Heart right ventricle (tissue), 16 donors: ENCODE measurements around the gene RPS6KA3. TPM values are rescaled to one million over a fixed set of nuclear protein-coding genes. Genes with fewer than 3 reads are reported as not detected.

ENCODE experiments used
- ATAC-seq, 8 donors: fragments of 200-7000 bp; cut with Tn5 transposase; one replicate each; pipeline ENCODE4 v1.9.1; 2020; ENCODE audit warnings: mild to moderate bottlenecking in 8 of 8, moderate library complexity in 8 of 8, moderate number of reproducible peaks in 1 of 8
- DNase-seq, 2 donors: peaks; one replicate each; pipeline ENCODE4 v3.0.0-alpha.2; 2020
- H3K27ac ChIP-seq, 10 donors: fragments of 200-600 bp; sonication (generic) in 2 of 10; one replicate each; pipeline versions ENCODE4 v1.5.0 to v1.8.0; 2020 to 2022; ENCODE audit warnings: mild to moderate bottlenecking in 3 of 10
- H3K27me3 ChIP-seq, 7 donors: fragments of 200-600 bp; one replicate each; pipeline ENCODE4 v1.8.0; 2021 to 2022; ENCODE audit warnings: mild to moderate bottlenecking in 2 of 7
- H3K36me3 ChIP-seq, 9 donors: fragments of 200-600 bp; sonication (generic) in 1 of 9; one replicate each; pipeline versions ENCODE4 v1.5.0 to v1.8.0; 2020 to 2022; ENCODE audit warnings: mild to moderate bottlenecking in 2 of 9
- H3K4me1 ChIP-seq, 9 donors: fragments of 200-600 bp; sonication (generic) in 1 of 9; one replicate each; pipeline versions ENCODE4 v1.5.0 to v1.8.0; 2020 to 2022; ENCODE audit warnings: mild to moderate bottlenecking in 4 of 9
- H3K4me3 ChIP-seq, 10 donors: fragments of 200-600 bp; sonication (generic) in 2 of 10; one replicate each; pipeline versions ENCODE4 v1.5.0 to v1.8.0; 2020 to 2022; ENCODE audit warnings: mild to moderate bottlenecking in 7 of 10, moderate library complexity in 2 of 10
- H3K9me3 ChIP-seq, 11 donors: fragments of 200-600 bp in 10 of 11; sonication (generic) in 2 of 11; one replicate each; pipeline versions ENCODE4 v1.5.0 to v1.8.0; 2013 to 2022; ENCODE audit warnings: mild to moderate bottlenecking in 2 of 11, control low read depth in 1 of 11, moderate library complexity in 1 of 11
- CTCF ChIP-seq, 9 donors: fragments of 200-600 bp; sonication (generic) in 2 of 9; IDR thresholded peaks; one replicate each; pipeline versions ENCODE4 v1.5.0 to v1.8.0; 2021 to 2022; ENCODE audit warnings: antibody characterized with exemption in 9 of 9, mild to moderate bottlenecking in 5 of 9, moderate library complexity in 1 of 9
- WGBS, 2 donors: extraction: QIAGEN DNeasy Blood & Tissue Kit; methylation state at CpG; one replicate each; pipeline ENCODE4 v1.1.7; 2013; ENCODE audit warnings: inconsistent platforms in 1 of 2; 5-methylcytosine and 5-hydroxymethylcytosine counted together
- intact Hi-C, 10 donors: fragments of 100-400 bp; cut with DNase I; formaldehyde crosslinking; loops; one replicate each; pipeline versions ENCODE4 v1.11.1 to v1.14.2; 2022
- polyA plus RNA-seq, 2 donors: library from polyadenylated mRNA; stranded (reverse); fragments of 200-250 nt; gene quantifications; one replicate each; pipeline ENCODE4 v1.2.3, GENCODE V29; 2013
- total RNA-seq, 10 donors: library from RNA; stranded (reverse); fragmentation: NEBNext Ultra II Directional in 3 of 10; extraction: Animal tissue kit (Norgen Biotek cat#: 25700) in 3 of 10; gene quantifications; one replicate each; pipeline versions ENCODE4 v1.2.1 to v1.2.4, GENCODE V29; 2021 to 2023
- donor health status: Arrhythmogenic right ventricular cardiomyopathy.
- donor health status: ischemic (EF 13 %, LVEDD 7.1; RV severe dilation, severe dysfunction).
- donor health status: healthy with polysubstance abuse.
- donor health status: DM: no; HTN: yes; CAD: no.
- donor health status: DM: no; HTN: no; CAD: no.
- donor health status: ischemic (EF 25% LVEDD 6.9; RV normal size, moderate dysfunction).
- donor health status: ischemic (EF 25% LVEDD 5.7; RV mildly dilated, moderate dysfunction).
- donor health status: healthy.
- donor health status: DM: yes; HTN: yes; CAD: no.
- donor health status: Ischemic cardiomyopathy.
- donor health status: ischemic (EF 35%, LVEDD 5.7; RV mildly dilated, moderate dysfunction).
- donor health status: nonischemic (EF 11% LVEDD 7.7; RV severe dilation, severe dysfunction).
- donor health status: DM: yes; HTN: yes; CAD: no.
- donor health status: PGD.
- donor health status: ischemic (EF 29% LVEDD 5.4; RV normal size, mild dysfunction).
- donor health status: nonischemic (EF 23%, LVEDD 6.1; RV moderate dilation, normal function).

Gene RPS6KA3
- total and polyA plus RNA-seq, 12 donors = 6.7 to 42.5 (median 35.0) TPM

- intact Hi-C loops = loop anchor here in 4 of 10 donors (5.0 to 10.0 kb wide), 3 partner anchors 50 to 123 kb away; partner anchors contain the start of gene EIF1AX (in 1 of the 4)
- Histone ChIP-seq H3K27ac (peak overlapping the region; percentile 58 to 91 (median 84)), H3K27me3 (peaks cover 0 to 45% (median 0%) of the 10 kb centered on the region in 7 donors), H3K4me3 (peak overlapping the region; percentile 35 to 75 (median 70)), H3K9me3 (no peaks in the 10 kb centered on the region), H3K4me1 (peaks cover 0 to 24% (median 16%) of the 10 kb centered on the region in 9 donors), H3K36me3 (no peaks in the 10 kb centered on the region)
- DNase-seq = no peak
- TF ChIP-seq CTCF (IDR thresholded peaks at IDR 0.05) = no peak
- 0 to 1% methylated on average over 11 to 14 of the region's 14 CpGs for WGBS, 2 donors
- no peak for ATAC-seq
Observed at GRCh38 chrX:20267607-20267930, 860 bp upstream of the RPS6KA3 start.

GRCh38 chrX:20265726-20266681, 705 bp downstream of the RPS6KA3 start:
- H3K4me1 ChIP-seq = peaks cover 0 to 38% (median 16%) of the 10 kb centered on the region in 9 donors
- H3K4me3 ChIP-seq = peak overlapping the region; percentile 41 to 75 (median 70)
- TF ChIP-seq CTCF (IDR thresholded peaks at IDR 0.05) = no peak
- DNase-seq = peak; percentile 9 to 31
- intact Hi-C loops = loop anchor here in 4 of 10 donors (5.0 to 10.0 kb wide), 3 partner anchors 49 to 121 kb away; partner anchors contain the start of gene EIF1AX (in 1 of the 4)
- WGBS, 2 donors = 0% methylated on average over 33 to 66 of the region's 75 CpGs
- peaks cover 0 to 42% (median 0%) of the 10 kb centered on the region in 7 donors for H3K27me3 ChIP-seq
- H3K9me3 ChIP-seq = no peaks in the 10 kb centered on the region
- H3K27ac ChIP-seq = peak overlapping the region; percentile 58 to 91 (median 84)
- H3K36me3 ChIP-seq = no peaks in the 10 kb centered on the region
- ATAC-seq = peak in 1 of 8 donors; percentile 7

- DNase-seq = peak; percentile 40 to 58
- Histone ChIP-seq H3K4me1 (peaks cover 0 to 42% (median 16%) of the 10 kb centered on the region in 9 donors), H3K27me3 (peaks cover 0 to 38% (median 0%) of the 10 kb centered on the region in 7 donors), H3K27ac (peak overlapping the region; percentile 6 to 91 (median 84)), H3K4me3 (peak overlapping the region; percentile 41 to 75 (median 70)), H3K36me3 (no peaks in the 10 kb centered on the region), H3K9me3 (no peaks in the 10 kb centered on the region)
- ATAC-seq = peak; percentile 26 to 65 (median 48)
- intact Hi-C loops = loop anchor here in 4 of 10 donors (5.0 to 10.0 kb wide), 3 partner anchors 48 to 120 kb away; partner anchors contain the start of gene EIF1AX (in 1 of the 4)
- TF ChIP-seq CTCF (IDR thresholded peaks at IDR 0.05) = no peak
- 0% methylated on average over 26 of the region's 26 CpGs for WGBS, 2 donors
Observed at GRCh38 chrX:20265221-20265725, 1.4 kb downstream of the RPS6KA3 start.

- ATAC-seq (no peak), DNase-seq (no peak)
- H3K4me3 ChIP-seq = no peak overlapping the region
- peaks cover 0 to 49% (median 16%) of the 10 kb centered on the region in 9 donors for H3K4me1 ChIP-seq
- WGBS, 2 donors = 4 to 8% methylated on average over 2 of the region's 2 CpGs
- H3K27me3 ChIP-seq = peaks cover 0 to 36% (median 0%) of the 10 kb centered on the region in 7 donors
- peak overlapping the region in 3 of 10 donors; percentile 22 to 60 (median 26) for H3K27ac ChIP-seq
- no peak for TF ChIP-seq CTCF (IDR thresholded peaks at IDR 0.05)
- intact Hi-C loops = loop anchor here in 1 of 10 donors (10.0 kb wide), 1 partner anchor 119 kb away; the partner anchor contains the start of gene EIF1AX
- no peaks in the 10 kb centered on the region for H3K9me3 ChIP-seq
- H3K36me3 ChIP-seq = no peaks in the 10 kb centered on the region
Observed at GRCh38 chrX:20263474-20263873, 3.2 kb downstream of the RPS6KA3 start.
